ENCODE measurements around the gene CHCHD10. TPM values are rescaled to one million over a fixed set of nuclear protein-coding genes. Genes with fewer than 3 reads are reported as not detected.

The CHCHD10 gene
- total and polyA plus RNA-seq, 2 donors (not counting 1 experiment from before 2014, with no cell fraction given), result 54.0 to 124 TPM

GRCh38 chr22:23778577-23778900 lies 10.8 kb upstream of the CHCHD10 start:
- Histone ChIP-seq H3K27ac (ENCODE audit: low read length in 2 of 2) (no peak overlapping the region), H3K9me3 (ENCODE audit: control extremely low read depth in 1 of 3, control insufficient read depth in 2 of 3, insufficient read depth in 1 of 3, low read length in 2 of 3) (no peaks in the 10 kb centered on the region), H3K79me2 (ENCODE audit: control insufficient read depth, insufficient read depth, low read length) (no peaks in the 10 kb centered on the region), H4K20me1 (ENCODE audit: control insufficient read depth, insufficient read depth, low read length, poor library complexity, severe bottlenecking) (peaks cover 2% of the 10 kb centered on the region), H3K9ac (ENCODE audit: low read length) (no peak overlapping the region), H3K36me3 (replicated peaks in 1 of 2; ENCODE audit: control extremely low read depth in 1 of 2, control insufficient read depth in 1 of 2, extremely low read depth in 1 of 2, insufficient read depth in 2 of 2, low read length in 1 of 2) (peaks cover 0 to 10% of the 10 kb centered on the region in 2 experiments), H3K4me2 (replicated peaks; ENCODE audit: low read depth, low read length, poor library complexity, severe bottlenecking) (no peak overlapping the region), H3K27me3 (replicated peaks in 1 of 4; ENCODE audit: control extremely low read depth in 1 of 4, control insufficient read depth in 3 of 4, insufficient read depth in 4 of 4, low read length in 3 of 4) (no peaks in the 10 kb centered on the region), H3K4me1 (ENCODE audit: control insufficient read depth in 2 of 2, insufficient read depth in 2 of 2, low read length in 2 of 2) (peaks cover 3% of the 10 kb centered on the region in 2 donors), H2AFZ (ENCODE audit: insufficient read depth, low read depth, low read length, poor library complexity, severe bottlenecking) (no peak overlapping the region), H3K4me3 (ENCODE audit: control extremely low read depth in 1 of 5, extremely low read depth in 1 of 5, insufficient read depth in 1 of 5, low read depth in 2 of 5, low read length in 4 of 5) (no peak overlapping the region)
- DNase-seq (no peak), ATAC-seq (ENCODE audit: low read depth) (no peak)
- ChIA-PET CTCF (interaction anchor here (1.1 kb wide), 1 partner anchor 69 kb away, joined by 4 read pairs; no protein-coding TSS in a partner anchor), POLR2A (interaction anchor here (1.1 kb wide), 1 partner anchor 10 kb away, joined by 3 read pairs; no protein-coding TSS in a partner anchor)
- WGBS (ENCODE audit: insufficient coverage), result 92% methylated on average over 3 of the region's 3 CpGs
- no peak overlapping the region for H3K4me3 Mint-ChIP-seq
- H3K27ac Mint-ChIP-seq, result no peak overlapping the region
- TF ChIP-seq CTCF (IDR thresholded peaks at IDR 0.05) (no peak), EZH2 (IDR thresholded peaks at IDR 0.05; ENCODE audit: borderline replicate concordance, insufficient read depth, low read depth, low read length, poor library complexity, severe bottlenecking) (no peak)
- peaks cover 8% of the 10 kb centered on the region for H3K4me1 Mint-ChIP-seq
- H3K9me3 Mint-ChIP-seq (ENCODE audit: insufficient read depth), result no peaks in the 10 kb centered on the region
- intact Hi-C loops (cut with micrococcal nuclease), result no loop called here
- no peaks in the 10 kb centered on the region for H3K27me3 Mint-ChIP-seq

GRCh38 chr22:23777776-23778576 lies 10.2 kb upstream of the CHCHD10 start:
- intact Hi-C loops (cut with micrococcal nuclease), result no loop called here
- ChIA-PET CTCF (interaction anchor here (1.1 kb wide), 1 partner anchor 70 kb away, joined by 4 read pairs; no protein-coding TSS in a partner anchor), POLR2A (interaction anchor here (0.6 to 1.1 kb wide), 3 partner anchors 8 to 959 kb away, joined by 3 to 6 read pairs (median 4); no protein-coding TSS in a partner anchor)
- peaks cover 6% of the 10 kb centered on the region for H3K79me2 ChIP-seq (ENCODE audit: control insufficient read depth, insufficient read depth, low read length)
- Mint-ChIP-seq H3K27ac (no peak overlapping the region), H3K4me3 (no peak overlapping the region), H3K4me1 (peaks cover 13% of the 10 kb centered on the region), H3K9me3 (ENCODE audit: insufficient read depth) (no peaks in the 10 kb centered on the region), H3K27me3 (no peaks in the 10 kb centered on the region)
- peaks cover 7% of the 10 kb centered on the region for H4K20me1 ChIP-seq (ENCODE audit: control insufficient read depth, insufficient read depth, low read length, poor library complexity, severe bottlenecking)
- no peak overlapping the region for H3K4me2 ChIP-seq (replicated peaks; ENCODE audit: low read depth, low read length, poor library complexity, severe bottlenecking)
- no peak overlapping the region for H3K27ac ChIP-seq (ENCODE audit: low read length in 2 of 2)
- H3K4me3 ChIP-seq (ENCODE audit: control extremely low read depth in 1 of 5, extremely low read depth in 1 of 5, insufficient read depth in 1 of 5, low read depth in 2 of 5, low read length in 4 of 5), result no peak overlapping the region
- no peaks in the 10 kb centered on the region for H3K27me3 ChIP-seq (replicated peaks in 1 of 4; ENCODE audit: control extremely low read depth in 1 of 4, control insufficient read depth in 3 of 4, insufficient read depth in 4 of 4, low read length in 3 of 4)
- no peaks in the 10 kb centered on the region for H3K9me3 ChIP-seq (ENCODE audit: control extremely low read depth in 1 of 3, control insufficient read depth in 2 of 3, insufficient read depth in 1 of 3, low read length in 2 of 3)
- DNase-seq (no peak), ATAC-seq (ENCODE audit: low read depth) (no peak)
- H3K9ac ChIP-seq (ENCODE audit: low read length), result no peak overlapping the region
- 96% methylated on average over 11 of the region's 11 CpGs for WGBS (ENCODE audit: insufficient coverage)
- no peak overlapping the region for H2AFZ ChIP-seq (ENCODE audit: insufficient read depth, low read depth, low read length, poor library complexity, severe bottlenecking)
- peaks cover 0 to 10% of the 10 kb centered on the region in 2 experiments for H3K36me3 ChIP-seq (replicated peaks in 1 of 2; ENCODE audit: control extremely low read depth in 1 of 2, control insufficient read depth in 1 of 2, extremely low read depth in 1 of 2, insufficient read depth in 2 of 2, low read length in 1 of 2)
- peaks cover 7 to 8% of the 10 kb centered on the region in 2 donors for H3K4me1 ChIP-seq (ENCODE audit: control insufficient read depth in 2 of 2, insufficient read depth in 2 of 2, low read length in 2 of 2)
- TF ChIP-seq EZH2 (IDR thresholded peaks at IDR 0.05; ENCODE audit: borderline replicate concordance, insufficient read depth, low read depth, low read length, poor library complexity, severe bottlenecking), result no peak
- no peak for TF ChIP-seq CTCF (IDR thresholded peaks at IDR 0.05)
